NCI-H345 (cell line): ENCODE data around the gene TCP11L1.
"Not testable (repeated sequence)": the region's sequence is repeated elsewhere in the genome, so short reads cannot be mapped to it uniquely, and the experiment has no call there.

Experiments
- DNase-seq: peaks from one replicate; lab custom pipeline; 2025; lab: John Stamatoyannopoulos, UW

TCP11L1 gene

GRCh38 chr11:33033493-33033892 lies 5.9 kb upstream of the TCP11L1 start:
- no peak for DNase-seq

GRCh38 chr11:33035011-33035410 lies 4.4 kb upstream of the TCP11L1 start:
- no peak for DNase-seq

- DNase-seq = peak; percentile 66
Measured at GRCh38 chr11:33040033-33040861, 875 bp downstream of the TCP11L1 start.

GRCh38 chr11:33040862-33041453 lies 1.6 kb downstream of the TCP11L1 start:
- no peak for DNase-seq

DNA sequence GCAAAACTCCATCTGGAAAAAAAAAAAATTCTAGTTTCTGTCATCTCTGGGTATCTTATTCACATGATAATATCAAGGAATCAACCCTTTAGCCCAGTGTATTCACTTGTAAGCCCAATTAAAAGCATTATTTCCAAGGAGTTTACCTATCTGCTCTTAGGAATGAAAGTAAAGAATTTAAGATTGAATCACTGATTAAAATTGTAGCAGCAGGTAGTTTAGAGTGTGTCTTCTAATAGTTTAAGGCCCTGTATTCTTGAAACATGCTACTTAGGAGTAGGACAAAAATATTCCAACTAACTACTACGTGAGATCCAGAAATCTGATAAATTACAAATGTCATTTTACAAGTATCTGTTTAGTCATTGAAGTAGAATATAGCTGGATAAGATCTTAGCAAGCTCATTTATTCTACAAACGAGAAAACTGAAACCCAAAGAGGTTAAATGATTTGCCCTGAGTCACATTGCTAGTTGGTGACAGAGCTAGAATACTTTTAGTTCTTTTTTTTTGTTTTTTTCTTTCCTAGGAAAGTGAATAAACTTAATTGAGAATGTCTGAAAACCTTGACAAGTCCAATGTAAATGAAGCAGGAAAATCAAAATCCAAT lies 4.0 kb downstream of the TCP11L1 start:
- no peak for DNase-seq

- no peak for DNase-seq
Measured at GRCh38 chr11:33044285-33044756, 4.9 kb downstream of the TCP11L1 start.

- peak; percentile 5 for DNase-seq
Measured at GRCh38 chr11:33045551-33046255, 6.3 kb downstream of the TCP11L1 start.

DNA sequence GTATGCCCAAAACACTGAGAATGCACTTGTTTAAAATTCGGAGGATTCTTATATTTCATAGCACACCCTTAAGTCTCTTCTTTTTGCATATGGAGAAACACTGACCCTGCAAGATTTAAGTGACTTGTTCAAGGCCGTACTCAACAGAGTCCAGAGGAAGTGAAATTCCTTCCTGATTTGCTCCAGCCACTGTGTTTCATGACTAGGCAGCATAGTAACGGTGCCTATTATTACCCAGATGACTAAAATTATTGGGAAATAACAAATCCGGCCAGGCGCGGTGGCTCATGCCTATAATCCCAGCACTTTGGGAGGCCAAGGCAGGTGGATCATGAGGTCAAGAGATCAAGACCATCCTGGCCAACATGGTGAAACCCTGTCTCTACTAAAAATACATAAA lies 9.3 kb downstream of the TCP11L1 start:
- not testable (repeated sequence) for DNase-seq

GRCh38 chr11:33049565-33050408 lies 10.4 kb downstream of the TCP11L1 start:
- peak; percentile 61 for DNase-seq

DNA sequence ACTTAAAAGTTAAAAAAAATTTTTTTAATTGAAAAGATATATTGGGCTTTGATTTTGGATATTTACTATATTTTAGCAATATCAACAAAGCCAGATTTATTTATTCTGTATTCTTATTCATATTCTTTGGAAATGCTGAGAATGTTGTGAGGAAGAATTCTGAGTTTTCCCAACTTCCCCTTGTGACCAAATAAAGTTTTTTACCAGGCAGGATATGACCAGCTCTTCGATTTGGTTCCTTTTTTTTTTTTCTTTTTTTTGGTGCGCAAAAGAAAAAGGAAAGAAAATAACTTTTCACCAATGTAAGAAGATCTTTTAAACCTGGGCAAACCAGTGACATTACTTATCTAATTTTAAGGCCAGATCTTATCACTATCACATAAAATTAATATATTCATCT lies 12.9 kb downstream of the TCP11L1 start:
- DNase-seq = no peak

- no peak for DNase-seq
Measured at GRCh38 chr11:33055375-33055774, 16.0 kb downstream of the TCP11L1 start.

GRCh38 chr11:33057284-33057683 lies 17.9 kb downstream of the TCP11L1 start:
- DNase-seq = no peak

DNA sequence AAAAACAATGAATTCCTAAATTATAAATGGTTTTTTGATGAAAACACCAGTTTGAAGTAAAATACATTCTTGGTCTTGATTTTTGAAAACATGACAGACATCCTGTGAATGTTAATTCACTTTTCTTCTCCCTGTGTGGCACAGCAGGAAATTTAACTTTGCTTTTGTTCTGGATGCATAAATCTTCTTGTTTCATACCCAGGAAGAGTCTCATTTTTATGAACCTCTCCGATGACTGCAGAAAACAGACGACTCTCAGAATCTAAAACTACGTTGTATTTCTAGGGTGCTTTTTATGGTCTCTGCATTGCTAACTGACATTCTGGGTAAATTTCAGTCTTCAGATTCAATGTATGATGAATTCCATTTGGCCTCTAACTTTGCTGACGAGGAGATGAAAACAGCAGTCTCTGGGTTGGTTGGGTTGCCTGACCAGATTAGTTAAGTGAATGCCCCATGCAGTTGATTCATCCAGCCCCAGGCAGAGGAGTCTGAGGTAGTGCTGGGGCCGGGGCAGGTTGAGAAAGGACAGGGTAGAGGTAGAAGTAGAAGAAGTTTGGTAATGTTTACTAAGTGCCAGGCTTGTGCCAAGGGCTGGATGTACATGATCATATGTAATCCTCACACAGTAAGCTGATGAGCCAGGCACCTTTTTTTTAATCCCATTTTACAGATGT lies 20.1 kb downstream of the TCP11L1 start:
- no peak for DNase-seq

DNA sequence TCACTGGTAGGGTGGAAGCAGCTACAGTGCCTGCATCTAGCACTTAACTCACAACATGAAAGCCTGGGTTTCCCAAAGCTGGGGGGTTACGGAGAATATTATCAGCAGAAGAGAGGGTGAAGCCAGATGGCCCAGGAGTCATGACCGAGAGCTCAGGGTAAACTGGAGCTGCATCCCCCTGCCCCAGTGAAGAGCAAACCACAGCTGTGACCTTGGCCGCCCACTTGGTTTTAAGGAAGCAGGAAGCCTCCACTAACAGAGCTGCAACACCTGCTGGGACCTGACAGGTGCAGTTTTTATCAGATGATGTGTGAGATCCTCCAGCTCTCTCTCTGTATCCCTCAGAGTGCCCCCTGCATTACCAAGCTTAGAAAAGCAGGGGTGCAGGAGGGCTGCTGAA lies 20.9 kb downstream of the TCP11L1 start:
- DNase-seq = peak; percentile 40

GRCh38 chr11:33062137-33062536 lies 22.8 kb downstream of the TCP11L1 start:
- no peak for DNase-seq

DNA sequence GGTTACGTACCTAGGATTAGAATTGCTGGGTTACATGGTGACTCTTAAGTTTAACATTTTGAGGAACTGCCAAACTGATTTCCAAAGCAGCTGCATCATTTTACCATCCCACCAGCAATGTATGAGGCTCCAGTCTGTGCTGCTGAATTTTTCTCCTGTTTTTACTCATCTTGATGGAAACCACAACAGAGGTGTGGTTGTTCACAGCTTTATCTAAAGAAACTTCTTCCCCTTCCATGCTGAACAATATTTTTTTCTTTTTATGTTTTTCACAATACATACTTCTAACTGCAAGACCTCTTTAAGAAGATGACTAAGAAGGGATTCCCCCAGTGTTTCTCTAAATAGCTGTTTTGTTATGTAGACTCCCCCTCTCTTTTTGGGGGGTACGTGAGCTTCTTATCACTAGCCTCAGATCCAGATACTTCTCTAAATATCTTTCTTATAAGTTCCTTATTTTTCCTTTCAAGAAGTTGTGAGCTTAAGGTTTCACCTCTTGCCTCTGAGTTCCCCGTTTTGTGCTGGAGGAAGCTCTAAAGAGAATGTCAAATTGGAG lies 24.0 kb downstream of the TCP11L1 start:
- no peak for DNase-seq

- no peak for DNase-seq
Measured at GRCh38 chr11:33064033-33064825, 24.9 kb downstream of the TCP11L1 start.

DNA sequence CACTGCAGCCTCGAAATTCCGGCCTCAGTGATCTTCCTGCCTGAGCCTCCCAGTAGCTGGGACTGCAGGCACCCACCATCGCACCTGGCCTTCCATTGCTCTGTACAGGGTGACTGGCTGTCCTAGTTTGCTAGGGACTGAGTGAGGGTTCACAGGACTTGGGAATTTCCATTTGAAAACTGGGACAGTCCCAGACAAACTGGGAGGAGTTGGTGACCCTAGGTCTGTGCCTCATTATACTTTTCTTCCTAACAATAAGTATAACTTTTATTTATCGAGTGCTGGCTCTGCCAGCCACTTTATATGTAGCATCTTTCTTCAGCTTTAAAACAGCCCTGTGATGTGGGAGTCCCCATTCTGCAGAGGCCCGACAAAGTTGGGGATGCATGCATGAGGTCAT lies 25.5 kb downstream of the TCP11L1 start:
- DNase-seq = no peak

DNA sequence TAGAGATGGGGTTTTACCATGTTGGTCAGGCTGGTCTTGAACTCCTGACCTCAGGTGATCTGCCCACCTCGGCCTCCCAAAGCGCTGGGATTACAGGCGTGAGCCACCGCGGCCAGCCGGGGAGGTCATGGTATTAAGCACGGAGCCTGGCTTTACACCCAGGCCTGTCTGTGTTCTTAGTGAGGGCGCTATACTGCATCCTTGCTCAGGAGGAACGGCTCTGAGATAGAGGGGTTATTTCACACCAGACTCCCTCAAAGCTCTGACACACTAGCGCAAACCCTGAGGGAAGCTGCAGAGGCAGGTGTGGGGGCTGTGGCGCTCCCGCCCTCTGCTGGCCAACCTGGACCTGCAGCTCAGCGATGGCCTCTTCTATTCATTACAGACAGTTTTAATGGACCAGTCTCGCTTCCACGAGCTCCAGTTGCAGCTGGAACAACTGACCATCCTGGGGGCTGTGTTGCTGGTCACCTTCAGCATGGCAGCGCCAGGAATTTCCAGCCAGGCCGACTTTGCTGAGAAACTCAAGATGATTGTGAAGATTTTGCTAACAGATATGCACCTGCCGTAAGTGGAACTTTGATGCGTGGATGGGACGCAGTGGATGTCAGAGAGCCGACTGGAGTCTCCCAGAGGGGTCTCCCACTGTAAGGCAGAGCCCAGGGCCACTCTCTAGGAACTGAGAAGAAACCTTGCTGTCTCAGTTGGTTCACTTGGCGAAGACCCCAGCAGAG lies 26.2 kb downstream of the TCP11L1 start:
- DNase-seq = peak; percentile 57
